ENCODE data around the gene TSPYL6.

- TF ChIP-seq CTCF (IDR thresholded peaks at IDR 0.05) (no peak), POLR2A (IDR thresholded peaks at IDR 0.05) (no peak)
Observed at GRCh38 chr2:54303631-54304030, 47.6 kb upstream of the TSPYL6 start.
